Hematopoietic multipotent progenitor cell treated with erythropoietin and hydrocortisone succinate and interleukin-3 and kit ligand, for 15 days (in vitro differentiated cells): ENCODE results near the gene RFX5.
"Not testable (repeated sequence)": the region's sequence is repeated elsewhere in the genome, so short reads cannot be mapped to it uniquely, and the experiment has no call there.

Source experiments
- DNase-seq: peaks from one replicate; pipeline ENCODE4 v3.0.0-alpha.2; 2015; ENCODE audit warnings: low spot score

Gene RFX5

GRCh38 chr1:151362308-151363155, 15.5 kb upstream of the RFX5 start:
- no peak for DNase-seq

GRCh38 chr1:151361883-151362282, 14.8 kb upstream of the RFX5 start:
- no peak for DNase-seq

- no peak for DNase-seq
Observed at GRCh38 chr1:151356696-151357095, 9.6 kb upstream of the RFX5 start.

GRCh38 chr1:151352021-151352718, 5.1 kb upstream of the RFX5 start:
- peak; percentile 75 for DNase-seq

GRCh38 chr1:151350323-151350722, 3.3 kb upstream of the RFX5 start:
- not testable (repeated sequence) for DNase-seq

GRCh38 chr1:151347523-151348246, 633 bp upstream of the RFX5 start:
- peak; percentile 3 for DNase-seq

GRCh38 chr1:151346082-151346768, 827 bp downstream of the RFX5 start:
- DNase-seq = peak; percentile 22

GRCh38 chr1:151344291-151344690, 2.8 kb downstream of the RFX5 start:
- peak; percentile 1 for DNase-seq

- peak; percentile 1 for DNase-seq
Observed at GRCh38 chr1:151343587-151343986, 3.5 kb downstream of the RFX5 start.

- DNase-seq = no peak
Observed at GRCh38 chr1:151342569-151342968, 4.5 kb downstream of the RFX5 start.

GRCh38 chr1:151342021-151342420, 5.0 kb downstream of the RFX5 start:
- no peak for DNase-seq

- DNase-seq = peak; percentile 89
Observed at GRCh38 chr1:151340870-151341754, 5.9 kb downstream of the RFX5 start.

GRCh38 chr1:151336556-151336955, 10.5 kb downstream of the RFX5 start:
- peak; percentile 2 for DNase-seq

GRCh38 chr1:151334822-151335221, 12.2 kb downstream of the RFX5 start:
- DNase-seq = no peak

GRCh38 chr1:151327903-151328674, 19.0 kb downstream of the RFX5 start:
- DNase-seq = no peak

GRCh38 chr1:151327223-151327902, 19.7 kb downstream of the RFX5 start, which contains the start of gene PI4KB:
TSS of gene PI4KB (minus strand) at chr1:151327416. CDS start at chr1:151316481, 10,935 bp downstream.
- peak; percentile 99 for DNase-seq

- DNase-seq = peak; percentile 57
Observed at GRCh38 chr1:151326619-151327222, 20.3 kb downstream of the RFX5 start.

- no peak for DNase-seq
Observed at GRCh38 chr1:151325646-151326429, 21.2 kb downstream of the RFX5 start.
